ENCODE results near the gene CHRNG.

The CHRNG gene

GRCh38 chr2:232574674-232575403 is 35.3 kb downstream of the CHRNG start:
- no peaks in the 10 kb centered on the region for H3K4me1 ChIP-seq
- H3K4me3 ChIP-seq (ENCODE audit: low read depth, low read length), result no peak overlapping the region
- no peaks in the 10 kb centered on the region for H3K9me3 ChIP-seq
- H3K36me3 ChIP-seq, result peaks cover 27% of the 10 kb centered on the region
- no peaks in the 10 kb centered on the region for H3K27me3 ChIP-seq
- no peak for TF ChIP-seq CTCF (IDR thresholded peaks at IDR 0.05; ENCODE audit: low read depth, low read length)
- no peak for DNase-seq

GRCh38 chr2:232575404-232575746 is 35.9 kb downstream of the CHRNG start:
- peaks cover 22% of the 10 kb centered on the region for H3K36me3 ChIP-seq
- DNase-seq, result no peak
- no peaks in the 10 kb centered on the region for H3K27me3 ChIP-seq
- no peak for TF ChIP-seq CTCF (IDR thresholded peaks at IDR 0.05; ENCODE audit: low read depth, low read length)
- no peaks in the 10 kb centered on the region for H3K9me3 ChIP-seq
- H3K4me3 ChIP-seq (ENCODE audit: low read depth, low read length), result no peak overlapping the region
- no peaks in the 10 kb centered on the region for H3K4me1 ChIP-seq

- Histone ChIP-seq H3K36me3 (peaks cover 13% of the 10 kb centered on the region), H3K4me3 (ENCODE audit: low read depth, low read length) (no peak overlapping the region)
Observed at GRCh38 chr2:232576995-232577394, 37.5 kb downstream of the CHRNG start.

GRCh38 chr2:232577841-232578240 is 38.3 kb downstream of the CHRNG start:
- no peak overlapping the region for H3K4me3 ChIP-seq (ENCODE audit: low read depth, low read length)
- peaks cover 8% of the 10 kb centered on the region for H3K36me3 ChIP-seq
- no peak for DNase-seq
- no peaks in the 10 kb centered on the region for H3K4me1 ChIP-seq
- H3K9me3 ChIP-seq, result no peaks in the 10 kb centered on the region
- H3K27me3 ChIP-seq, result no peaks in the 10 kb centered on the region
- TF ChIP-seq CTCF (IDR thresholded peaks at IDR 0.05; ENCODE audit: low read depth, low read length), result no peak

More at GRCh38 chr2:232576995-232577394, 37.5 kb downstream of the CHRNG start:
- no peak for DNase-seq
- Histone ChIP-seq H3K9me3 (no peaks in the 10 kb centered on the region), H3K4me1 (no peaks in the 10 kb centered on the region), H3K27me3 (no peaks in the 10 kb centered on the region)
- TF ChIP-seq CTCF (IDR thresholded peaks at IDR 0.05; ENCODE audit: low read depth, low read length), result no peak

GRCh38 chr2:232578626-232579025 is 39.1 kb downstream of the CHRNG start:
- H3K27me3 ChIP-seq, result no peaks in the 10 kb centered on the region
- no peak overlapping the region for H3K4me3 ChIP-seq (ENCODE audit: low read depth, low read length)
- no peak for TF ChIP-seq CTCF (IDR thresholded peaks at IDR 0.05; ENCODE audit: low read depth, low read length)
- no peaks in the 10 kb centered on the region for H3K9me3 ChIP-seq
- no peak for DNase-seq
- peaks cover 4% of the 10 kb centered on the region for H3K36me3 ChIP-seq
- H3K4me1 ChIP-seq, result no peaks in the 10 kb centered on the region

- H3K9me3 ChIP-seq, result no peaks in the 10 kb centered on the region
- no peaks in the 10 kb centered on the region for H3K4me1 ChIP-seq
- H3K4me3 ChIP-seq (ENCODE audit: low read depth, low read length), result no peak overlapping the region
- H3K36me3 ChIP-seq, result no peaks in the 10 kb centered on the region; the same call in none of the 2 replicates
- no peak for TF ChIP-seq CTCF (IDR thresholded peaks at IDR 0.05; ENCODE audit: low read depth, low read length)
- no peak for DNase-seq
- H3K27me3 ChIP-seq, result no peaks in the 10 kb centered on the region
Observed at GRCh38 chr2:232580648-232580981, 41.1 kb downstream of the CHRNG start.

Data from BE2C (cell line).